Uterus (tissue), 2 donors: ENCODE data around the gene CHAC1.

ENCODE experiments used
- POLR2A ChIP-seq, 2 donors: fragments of 450-650 bp; IDR thresholded peaks; one replicate each; pipeline ENCODE4 v1.6.1; 2016; ENCODE audit warnings: antibody characterized with exemption in 2 of 2, mild to moderate bottlenecking in 1 of 2, moderate library complexity in 1 of 2
- TF ChIP-seq, protein P1 (sequence below), 4 experiments: fragments of 200-600 bp in 2 of 4; fragments of 450-650 bp in 2 of 4; sonication (generic) in 2 of 4; IDR thresholded peaks; one replicate each; pipeline ENCODE4 v1.5.1; 2016 to 2019; ENCODE audit warnings: antibody characterized with exemption in 4 of 4, mild to moderate bottlenecking in 2 of 4, moderate library complexity in 1 of 4

DNA sequence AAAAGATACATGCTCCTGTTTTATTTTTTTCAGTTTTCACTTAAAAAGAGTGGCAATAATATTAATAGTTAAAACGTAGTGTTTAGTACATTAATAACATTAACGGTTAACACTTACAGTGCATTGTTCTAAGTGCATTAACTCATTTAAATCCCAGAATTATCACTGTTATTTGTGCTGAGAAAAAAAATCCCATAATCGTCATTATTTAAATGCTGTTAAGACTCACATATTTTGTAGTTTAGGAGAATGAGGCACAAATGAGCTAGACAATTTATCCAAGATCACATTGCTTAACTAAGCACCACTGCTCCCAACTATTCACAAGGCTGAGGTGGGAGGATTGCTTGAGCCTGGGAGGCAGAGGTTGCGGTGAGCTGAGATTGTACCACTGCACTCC is 34.9 kb downstream of the CHAC1 start:
- TF ChIP-seq POLR2A (IDR thresholded peaks at IDR 0.05) = no peak
- TF ChIP-seq, protein P1, sequence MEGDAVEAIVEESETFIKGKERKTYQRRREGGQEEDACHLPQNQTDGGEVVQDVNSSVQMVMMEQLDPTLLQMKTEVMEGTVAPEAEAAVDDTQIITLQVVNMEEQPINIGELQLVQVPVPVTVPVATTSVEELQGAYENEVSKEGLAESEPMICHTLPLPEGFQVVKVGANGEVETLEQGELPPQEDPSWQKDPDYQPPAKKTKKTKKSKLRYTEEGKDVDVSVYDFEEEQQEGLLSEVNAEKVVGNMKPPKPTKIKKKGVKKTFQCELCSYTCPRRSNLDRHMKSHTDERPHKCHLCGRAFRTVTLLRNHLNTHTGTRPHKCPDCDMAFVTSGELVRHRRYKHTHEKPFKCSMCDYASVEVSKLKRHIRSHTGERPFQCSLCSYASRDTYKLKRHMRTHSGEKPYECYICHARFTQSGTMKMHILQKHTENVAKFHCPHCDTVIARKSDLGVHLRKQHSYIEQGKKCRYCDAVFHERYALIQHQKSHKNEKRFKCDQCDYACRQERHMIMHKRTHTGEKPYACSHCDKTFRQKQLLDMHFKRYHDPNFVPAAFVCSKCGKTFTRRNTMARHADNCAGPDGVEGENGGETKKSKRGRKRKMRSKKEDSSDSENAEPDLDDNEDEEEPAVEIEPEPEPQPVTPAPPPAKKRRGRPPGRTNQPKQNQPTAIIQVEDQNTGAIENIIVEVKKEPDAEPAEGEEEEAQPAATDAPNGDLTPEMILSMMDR (IDR thresholded peaks at IDR 0.05) = no peak
